Measurements from ENCODE around the gene SMPD3.

DNA sequence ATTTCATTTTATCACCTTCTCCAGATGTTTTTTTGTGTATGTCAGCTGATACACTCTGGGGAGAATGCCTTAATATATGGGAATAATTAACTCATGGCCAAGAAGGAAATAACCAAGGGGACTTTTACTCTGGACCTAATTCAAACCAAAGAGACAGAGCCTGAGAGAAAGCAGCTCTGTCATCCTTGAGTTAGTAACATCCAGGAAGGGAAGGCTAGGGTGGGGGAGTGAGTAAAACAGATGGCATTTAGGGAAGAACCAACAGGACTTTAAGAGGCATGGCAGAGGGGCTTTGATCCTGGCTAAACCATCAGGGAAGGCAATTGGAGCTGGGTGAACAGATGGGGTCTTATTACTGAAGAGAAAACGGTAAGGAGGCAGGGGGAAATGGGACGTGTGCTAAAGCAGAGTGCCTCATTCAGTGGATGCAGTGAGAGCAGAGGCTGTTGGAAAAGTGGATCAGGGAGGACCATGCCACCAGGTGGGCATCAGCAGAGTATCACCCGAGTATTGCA is 2.5 kb upstream of the SMPD3 start:
- TF ChIP-seq CTCF (IDR thresholded peaks at IDR 0.05; ENCODE audit: low read depth, low read length): no peak
- TF ChIP-seq EZH2phosphoT487 (IDR thresholded peaks at IDR 0.05; ENCODE audit: low read depth): no peak
